Left lung (tissue), 10 donors: Measurements from ENCODE around the gene BCAS3. TPM values are rescaled to one million over a fixed set of nuclear protein-coding genes. Genes with fewer than 3 reads are reported as not detected.

ENCODE experiments used
- ATAC-seq: fragments of 200-7000 bp; cut with Tn5 transposase; one replicate; pipeline ENCODE4 v1.9.1; 2020; ENCODE audit warnings: moderate library complexity
- DNase-seq, 4 donors: peaks; one replicate each; pipeline ENCODE4 v3.0.0-alpha.2; 2013 to 2020
- H3K27ac ChIP-seq, 2 donors: fragments of 200-600 bp; sonication (generic) in 1 of 2; one replicate each; pipeline versions ENCODE4 v1.5.0 to v1.8.0; 2020 to 2021
- H3K27me3 ChIP-seq, 2 donors: fragments of 200-600 bp; sonication (generic) in 1 of 2; one replicate each; pipeline versions ENCODE4 v1.5.0 to v1.8.0; 2020 to 2021
- H3K36me3 ChIP-seq, 2 donors: fragments of 200-600 bp; sonication (generic) in 1 of 2; one replicate each; pipeline versions ENCODE4 v1.5.0 to v1.8.0; 2020 to 2021
- H3K4me1 ChIP-seq, 2 donors: fragments of 200-600 bp; one replicate each; pipeline ENCODE4 v1.8.0; 2021
- H3K4me3 ChIP-seq, 2 donors: fragments of 200-600 bp; sonication (generic) in 1 of 2; one replicate each; pipeline versions ENCODE4 v1.5.0 to v1.8.0; 2020 to 2021; ENCODE audit warnings: mild to moderate bottlenecking in 1 of 2
- H3K9me3 ChIP-seq, 2 donors: fragments of 200-600 bp; sonication (generic) in 1 of 2; one replicate each; pipeline versions ENCODE4 v1.5.0 to v1.8.0; 2020 to 2021
- CTCF ChIP-seq, 2 donors: fragments of 200-600 bp; sonication (generic) in 1 of 2; IDR thresholded peaks; one replicate each; pipeline versions ENCODE4 v1.5.0 to v1.8.0; 2021; ENCODE audit warnings: antibody characterized with exemption in 2 of 2
- intact Hi-C, 2 donors: fragments of 100-400 bp; cut with DNase I; formaldehyde crosslinking; loops; one replicate each; pipeline versions ENCODE4 v1.11.2 to v1.14.2; 2022
- polyA plus RNA-seq, 6 donors: library from polyadenylated mRNA; unstranded; fragments of 120-200 nt; gene quantifications; one replicate each; pipeline ENCODE4 v1.2.1, GENCODE V29; 2013; ENCODE audit not compliant: insufficient read length in 6 of 6
- total RNA-seq, 2 donors: library from RNA; stranded (reverse); fragmentation: NEBNext Ultra II Directional; extraction: Animal tissue kit (Norgen Biotek cat#: 25700); gene quantifications; one replicate each; pipeline ENCODE4 v1.2.1, GENCODE V29; 2021
- donor health status: DM: no; HTN: yes; CAD: no.
- donor health status: DM: no; HTN: no; CAD: no.

The BCAS3 gene
- total and polyA plus RNA-seq, 8 donors = 21.2 to 29.6 (median 28.0) TPM

GRCh38 chr17:61076621-61077031, 399.0 kb downstream of the BCAS3 start:
- no peak for DNase-seq
- no peak overlapping the region for H3K27ac ChIP-seq
- no peaks in the 10 kb centered on the region for H3K4me1 ChIP-seq
- intact Hi-C loops = no loop called here
- no peak for ATAC-seq
- no peaks in the 10 kb centered on the region for H3K9me3 ChIP-seq
- no peaks in the 10 kb centered on the region for H3K36me3 ChIP-seq
- H3K4me3 ChIP-seq = no peak overlapping the region
- no peak for TF ChIP-seq CTCF (IDR thresholded peaks at IDR 0.05)
- no peaks in the 10 kb centered on the region for H3K27me3 ChIP-seq

- intact Hi-C loops = no loop called here
- no peak for TF ChIP-seq CTCF (IDR thresholded peaks at IDR 0.05)
Observed at GRCh38 chr17:61081959-61082358, 404.3 kb downstream of the BCAS3 start.

GRCh38 chr17:61084260-61084659, 406.6 kb downstream of the BCAS3 start:
- H3K27me3 ChIP-seq = no peaks in the 10 kb centered on the region
- H3K36me3 ChIP-seq = no peaks in the 10 kb centered on the region
- ATAC-seq (no peak), DNase-seq (no peak)
- H3K9me3 ChIP-seq = no peaks in the 10 kb centered on the region
- TF ChIP-seq CTCF (IDR thresholded peaks at IDR 0.05) = no peak
- no peak overlapping the region for H3K4me3 ChIP-seq
- intact Hi-C loops = no loop called here
- no peak overlapping the region for H3K27ac ChIP-seq
- no peaks in the 10 kb centered on the region for H3K4me1 ChIP-seq

More at GRCh38 chr17:61081959-61082358, 404.3 kb downstream of the BCAS3 start:
- H3K4me3 ChIP-seq = no peak overlapping the region
- H3K9me3 ChIP-seq = no peaks in the 10 kb centered on the region
- DNase-seq (no peak), ATAC-seq (no peak)
- no peaks in the 10 kb centered on the region for H3K4me1 ChIP-seq
- no peak overlapping the region for H3K27ac ChIP-seq
- no peaks in the 10 kb centered on the region for H3K36me3 ChIP-seq
- no peaks in the 10 kb centered on the region for H3K27me3 ChIP-seq

GRCh38 chr17:61087024-61087423, 409.4 kb downstream of the BCAS3 start:
- intact Hi-C loops = no loop called here
- Histone ChIP-seq H3K9me3 (peaks cover 0 to 5% of the 10 kb centered on the region in 2 donors), H3K36me3 (no peaks in the 10 kb centered on the region), H3K4me3 (no peak overlapping the region), H3K27ac (no peak overlapping the region), H3K27me3 (no peaks in the 10 kb centered on the region), H3K4me1 (no peaks in the 10 kb centered on the region)
- no peak for DNase-seq
- ATAC-seq = no peak
- TF ChIP-seq CTCF (IDR thresholded peaks at IDR 0.05) = no peak

GRCh38 chr17:61088556-61088955, 410.9 kb downstream of the BCAS3 start:
- no peak for TF ChIP-seq CTCF (IDR thresholded peaks at IDR 0.05)
- Histone ChIP-seq H3K4me1 (no peaks in the 10 kb centered on the region), H3K4me3 (no peak overlapping the region), H3K27me3 (no peaks in the 10 kb centered on the region), H3K27ac (peak overlapping the region in 1 of 2 donors; percentile 33), H3K36me3 (no peaks in the 10 kb centered on the region), H3K9me3 (peaks cover 0 to 12% of the 10 kb centered on the region in 2 donors)
- no peak for DNase-seq
- intact Hi-C loops = no loop called here
- ATAC-seq = no peak
